K562 (cell line): ENCODE results near the gene RAX. TPM values are rescaled to one million over a fixed set of nuclear protein-coding genes. Genes with fewer than 3 reads are reported as not detected.

Source experiments
- ATAC-seq: fragments of 200-7000 bp; cut with Tn5 transposase; 3 replicates; pipeline ENCODE4 v1.9.1; 2020; ENCODE audit warnings: moderate library complexity
- BruUV-seq: library from RNA; stranded (reverse); fragments of 400-500 nt; replicated peaks from 2 replicates; lab custom pipeline; 2021; lab: Mats Ljungman, UMichigan
- CTCF ChIA-PET: fragments of 300-600 bp; formaldehyde crosslinking; extraction: SDS; loops from one replicate; lab custom pipeline; 2021; ENCODE audit warnings: low intra/inter-chr PET ratio; lab: Yijun Ruan, JAX
- POLR2A ChIA-PET: fragments of 300-600, 350-650 bp; sonication (Branson Sonifier 250); formaldehyde crosslinking; extraction: SDS; loops from one replicate; lab custom pipeline; 2021; ENCODE audit warnings: antibody characterized with exemption, inconsistent platforms; lab: Yijun Ruan, JAX
- DNase-seq, 4 experiments: peaks; one replicate each; pipeline versions ENCODE4 v3.0.0 to v3.0.0-alpha.2; 2011 to 2018; ENCODE audit warnings: low spot score in 3 of 4, mixed read lengths in 3 of 4; ENCODE audit errors: extremely low read depth in 1 of 4
- FAIRE-seq: peaks from 2 replicates; lab custom pipeline; 2011; peaks lifted over from hg19 to GRCh38; lab: Jason Lieb, UNC
- H2AFZ ChIP-seq: 2 replicates; pipeline ENCODE4 v1.6.0; 2011; ENCODE audit warnings: low read depth, low read length, control low read depth, inconsistent platforms
- H3K27ac ChIP-seq: fragments of 200-600 bp; 3 replicates; pipeline ENCODE4 v1.8.0; 2011; ENCODE audit warnings: low read depth, mild to moderate bottlenecking, control low read depth, inconsistent platforms, low read length, moderate library complexity, mixed read lengths; ENCODE audit errors: extremely low read depth
- H3K27me3 ChIP-seq, 2 experiments: fragments of 300-600 bp in 1 of 2; 2 replicates in 1 of 2; 3 replicates in 1 of 2; pipeline versions ENCODE4 v1.6.0 to v1.8.0; 2011; ENCODE audit warnings: inconsistent platforms in 2 of 2, low read length in 2 of 2, mild to moderate bottlenecking in 1 of 2, mixed read lengths in 1 of 2, moderate library complexity in 1 of 2; ENCODE audit not compliant: control insufficient read depth in 2 of 2, insufficient read depth in 2 of 2
- H3K36me3 ChIP-seq: fragments of 300-600 bp; 3 replicates; pipeline ENCODE4 v1.8.0; 2011; ENCODE audit warnings: mild to moderate bottlenecking, low read length, inconsistent platforms; ENCODE audit not compliant: control insufficient read depth, insufficient read depth
- H3K4me1 ChIP-seq, 2 experiments: fragments of 200-600 bp in 1 of 2; replicated peaks in 1 of 2; 2 replicates in 1 of 2; 3 replicates in 1 of 2; pipeline versions ENCODE4 v1.5.1 to v1.8.0; 2011; ENCODE audit warnings: inconsistent platforms in 2 of 2, low read length in 2 of 2, mild to moderate bottlenecking in 1 of 2, mixed read lengths in 1 of 2, moderate library complexity in 1 of 2; ENCODE audit not compliant: control insufficient read depth in 2 of 2, insufficient read depth in 2 of 2
- H3K4me2 ChIP-seq: 2 replicates; pipeline ENCODE4 v1.6.1; 2011; ENCODE audit warnings: low read length, control low read depth, inconsistent platforms, mixed read lengths; ENCODE audit not compliant: insufficient read depth
- H3K4me3 ChIP-seq: fragments of 200-600 bp; sonication (generic), shearing (Covaris generic); 2 replicates; pipeline ENCODE4 v1.5.1; 2016; ENCODE audit warnings: control low read depth, inconsistent platforms
- H3K79me2 ChIP-seq: fragments of 200-600 bp; 3 replicates; pipeline ENCODE4 v1.8.0; 2011; ENCODE audit warnings: low read length, inconsistent platforms; ENCODE audit not compliant: control insufficient read depth, insufficient read depth
- H3K9ac ChIP-seq, 2 experiments: 2 replicates each; pipeline versions ENCODE4 v1.6.0 to v1.6.1; 2011; ENCODE audit warnings: low read depth in 2 of 2, low read length in 2 of 2, control low read depth in 1 of 2, inconsistent platforms in 1 of 2, mild to moderate bottlenecking in 1 of 2, mixed read lengths in 1 of 2; ENCODE audit not compliant: insufficient read depth in 1 of 2
- H3K9me1 ChIP-seq: one replicate; pipeline ENCODE4 v1.6.0; 2011; ENCODE audit warnings: inconsistent platforms, mild to moderate bottlenecking, low read length, moderate library complexity; ENCODE audit not compliant: control insufficient read depth, insufficient read depth
- H3K9me3 ChIP-seq: replicated peaks from 2 replicates; pipeline ENCODE4 v1.5.1; 2011; ENCODE audit warnings: low read depth, low read length, inconsistent platforms; ENCODE audit not compliant: control insufficient read depth, insufficient read depth
- H4K20me1 ChIP-seq: replicated peaks from 2 replicates; pipeline ENCODE4 v1.6.1; 2011; ENCODE audit warnings: low read length, inconsistent platforms, mixed read lengths; ENCODE audit not compliant: control insufficient read depth, insufficient read depth
- HNRNPL ChIP-seq: fragments of 200-400 bp; formaldehyde crosslinking; IDR thresholded peaks from 2 replicates; pipeline ENCODE4 v1.6.1; 2017; ENCODE audit warnings: low read depth, mild to moderate bottlenecking, low read length
- NONO ChIP-seq, 2 experiments: fragments of 200-400 bp in 1 of 2; fragments of 450-650 bp in 1 of 2; formaldehyde crosslinking in 1 of 2; IDR thresholded peaks; 2 replicates each; pipeline ENCODE4 v1.6.1; 2017; ENCODE audit warnings: low read depth in 2 of 2, mild to moderate bottlenecking in 2 of 2, moderate library complexity in 2 of 2, low read length in 1 of 2
- ZNF551 ChIP-seq: fragments of 250-450 bp; sonication (Bioruptor Pico); IDR thresholded peaks from 2 replicates; pipeline ENCODE4 v1.5.0; 2021; ENCODE audit warnings: mild to moderate bottlenecking, moderate library complexity
- ZNF592 ChIP-seq: fragments of 450-650 bp; IDR thresholded peaks from 2 replicates; pipeline ENCODE4 v1.6.1; 2017; ENCODE audit warnings: antibody characterized with exemption, mild to moderate bottlenecking
- ZNF740 ChIP-seq, 3 experiments: fragments of 200-800 bp in 1 of 3; sonication (Bioruptor generic) in 1 of 3; sonication (generic) in 1 of 3; formaldehyde crosslinking in 1 of 3; IDR thresholded peaks; 2 replicates each; pipeline versions ENCODE4 v1.6.1 to v1.8.0; 2016 to 2022; ENCODE audit warnings: mild to moderate bottlenecking in 2 of 3, missing compliant biosample characterization in 2 of 3, missing genetic modification characterization in 2 of 3, missing genetic modification reagents in 1 of 3
- WGBS: fragments of 100-300 bp; shearing (Covaris generic); methylation state at CpG from one replicate; pipeline ENCODE4 v1.1.6; 2016; ENCODE audit warnings: low coverage, mixed read lengths; ENCODE audit not compliant: insufficient coverage; ENCODE audit errors: missing lambda C conversion rate; 5-methylcytosine and 5-hydroxymethylcytosine counted together
- in situ Hi-C: fragments of 300-500 bp; cut with MboI; formaldehyde crosslinking; loops from 4 replicates; pipeline ENCODE4 v1.15.0; 2018; ENCODE audit warnings: inconsistent platforms, mixed read lengths
- intact Hi-C: fragments of 100-400 bp; cut with micrococcal nuclease; formaldehyde crosslinking; loops from 2 replicates; pipeline ENCODE4 v1.14.2; 2022
- polyA plus RNA-seq, 8 experiments: library from polyadenylated mRNA; depleted of rRNA in 4 of 8; stranded (reverse) in 5 of 8; unstranded in 3 of 8; fragments of >200 nt; fragmentation: Nextera tagmentation in 2 of 8; fragmentation: Illumina TruSeq in 1 of 8; extraction: Ambion mirVana in 2 of 8; extraction: Trizol in 1 of 8; gene quantifications; 2 replicates each; pipeline versions ENCODE4 v1.2.1 to v1.2.3, GENCODE V29; 2011 to 2014; ENCODE audit warnings: inconsistent platforms in 1 of 8, missing spikeins in 1 of 8
- total RNA-seq, 7 experiments: library from RNA; depleted of rRNA in 6 of 7; stranded (reverse); fragments of >200 nt in 6 of 7; fragmentation: Illumina TruSeq in 2 of 7; extraction: Trizol in 2 of 7; gene quantifications; 2 replicates each; pipeline versions ENCODE4 v1.2.1 to v1.2.3, GENCODE V29; 2011 to 2021; ENCODE audit warnings: low replicate concordance in 1 of 7

RAX gene
- total and polyA plus RNA-seq, 9 of the 15 experiments (the other 6 are each of a cell fraction or from before 2014, with no cell fraction given): not detected

- H3K4me3 ChIP-seq: no peak overlapping the region
- H3K9me3 ChIP-seq: no peaks in the 10 kb centered on the region
- intact Hi-C loops (loop anchor here (5.0 kb wide), 1 partner anchor 96 kb away; no protein-coding TSS in a partner anchor), in situ Hi-C loops (no loop called here)
- H3K4me1 ChIP-seq: peaks cover 0 to 5% of the 10 kb centered on the region in 2 experiments; a peak in 2 of 5 replicates
- H3K9me1 ChIP-seq: no peaks in the 10 kb centered on the region
- H4K20me1 ChIP-seq: no peaks in the 10 kb centered on the region
- TF ChIP-seq ZNF592 (no peak), NONO (IDR thresholded peaks at IDR 0.05; ENCODE audit: low read depth in 2 of 2, low read length in 1 of 2) (no peak), HNRNPL (no peak), ZNF740 (CRISPR knock-in tag; IDR thresholded peaks at IDR 0.05) (no peak), ZNF740 (tag; IDR thresholded peaks at IDR 0.05) (no peak), ZNF551 (CRISPR knock-in tag) (no peak)
- ATAC-seq (no peak), FAIRE-seq (no peak), DNase-seq (no peak)
- 2% methylated on average over 6 of the region's 6 CpGs for WGBS
- no peaks in the 10 kb centered on the region for H3K36me3 ChIP-seq
- no peak overlapping the region for H3K9ac ChIP-seq
- H3K27me3 ChIP-seq: peaks cover 3 to 23% of the 10 kb centered on the region in 2 experiments; a peak in 4 of 5 replicates
- H3K79me2 ChIP-seq: no peaks in the 10 kb centered on the region
- ChIA-PET CTCF (interaction anchor here (2.9 kb wide), 1 partner anchor 96 kb away, joined by 40 read pairs; no protein-coding TSS in a partner anchor), POLR2A (no interaction called here)
- BruUV-seq: no TSS peak
- no peak overlapping the region for H2AFZ ChIP-seq
- no peak overlapping the region for H3K27ac ChIP-seq
- no peak overlapping the region for H3K4me2 ChIP-seq
These were observed 33.4 kb upstream of the RAX start for GRCh38 chr18:59306640-59307039.
